Gastrocnemius medialis (tissue), 4 donors: ENCODE measurements around the gene KCND3. TPM values are rescaled to one million over a fixed set of nuclear protein-coding genes. Genes with fewer than 3 reads are reported as not detected.
A peak's percentile ranks its signal among the peaks of the same experiment; 100 is the strongest.

Experiments used
- ATAC-seq, 2 donors: fragments of 150-250 bp; one replicate each; pipeline ENCODE4 v1.9.1; 2016
- DNase-seq, 2 donors: peaks; one replicate each; pipeline ENCODE4 v3.0.0-alpha.2; 2019
- H3K27ac ChIP-seq, 4 donors: fragments of 200-600 bp; sonication (generic); 1 replicate in 1 of 4; 2 replicates in 3 of 4; pipeline ENCODE4 v1.5.1; 2016 to 2018; ENCODE audit warnings: mild to moderate bottlenecking in 2 of 4, moderate library complexity in 1 of 4
- H3K27me3 ChIP-seq, 3 donors: fragments of 200-600 bp; sonication (generic) in 2 of 3; 1 replicate in 1 of 3; 2 replicates in 2 of 3; pipeline versions ENCODE4 v1.5.1 to v1.6.0; 2016 to 2019; ENCODE audit warnings: mild to moderate bottlenecking in 1 of 3, moderate library complexity in 1 of 3
- H3K36me3 ChIP-seq, 2 donors: fragments of 200-600 bp; sonication (generic) in 1 of 2; one replicate each; pipeline ENCODE4 v1.5.1; 2017 to 2018
- H3K4me1 ChIP-seq, 2 donors: fragments of 200-600 bp; sonication (generic) in 1 of 2; one replicate each; pipeline ENCODE4 v1.5.1; 2016 to 2017; ENCODE audit warnings: mild to moderate bottlenecking in 2 of 2
- H3K4me3 ChIP-seq, 4 donors: fragments of 200-600 bp; sonication (generic) in 3 of 4; 1 replicate in 1 of 4; 2 replicates in 3 of 4; pipeline ENCODE4 v1.5.1; 2016 to 2019; ENCODE audit warnings: mild to moderate bottlenecking in 2 of 4
- H3K9me3 ChIP-seq, 3 donors: fragments of 200-600 bp; sonication (generic) in 2 of 3; 1 replicate in 1 of 3; 2 replicates in 2 of 3; pipeline ENCODE4 v1.5.1; 2016 to 2019
- CTCF ChIP-seq, 5 experiments: fragments of 450-650 bp in 3 of 5; fragments of 200-600 bp in 2 of 5; sonication (generic) in 2 of 5; IDR thresholded peaks in 4 of 5; conservative IDR thresholded peaks in 1 of 5; 1 replicate in 4 of 5; 2 replicates in 1 of 5; pipeline ENCODE4 v1.5.1; 2016 to 2019; ENCODE audit warnings: antibody characterized with exemption in 5 of 5, mild to moderate bottlenecking in 3 of 5, moderate library complexity in 3 of 5
- POLR2A ChIP-seq, 2 donors: fragments of 450-650 bp; IDR thresholded peaks; one replicate each; pipeline ENCODE4 v1.6.1; 2017; ENCODE audit warnings: antibody characterized with exemption in 2 of 2, mild to moderate bottlenecking in 2 of 2, moderate library complexity in 2 of 2
- in situ Hi-C, 4 donors: fragments of 200-750 bp; cut with MboI; loops; one replicate each; pipeline versions ENCODE4 v1.15.0 to v1.8.0; 2017; ENCODE audit warnings: low sequenced_read_pairs in 4 of 4
- intact Hi-C: fragments of 100-400 bp; cut with DNase I; formaldehyde crosslinking; loops from one replicate; pipeline ENCODE4 v1.15.1; 2023; ENCODE audit warnings: low total_unique reads
- total RNA-seq, 4 donors: library from RNA; depleted of rRNA; stranded (reverse); fragments of >200 nt; gene quantifications; one replicate each; pipeline versions ENCODE4 v1.1.0 to v1.2.3, GENCODE V29; 2016

KCND3 gene
- total RNA-seq, 4 donors from 2014 or later = 1.2 to 2.6 (median 1.5) TPM

GRCh38 chr1:111789666-111790316 lies 199.7 kb downstream of the KCND3 start:
- intact Hi-C loops = no loop called here
- ATAC-seq (peak in 1 of 2 donors; percentile 78), DNase-seq (no peak)
- H3K27me3 ChIP-seq = no peaks in the 10 kb centered on the region
- peak overlapping the region in 1 of 4 donors; percentile 16 for H3K27ac ChIP-seq
- TF ChIP-seq CTCF (IDR thresholded peaks at IDR 0.05 in 4 of 5, conservative IDR thresholded peaks at IDR 0.05 in 1 of 5) = no peak
- no peak for TF ChIP-seq POLR2A (IDR thresholded peaks at IDR 0.05)
- no peak overlapping the region for H3K4me3 ChIP-seq
- in situ Hi-C loops = loop anchor here in 2 of 4 donors (10.0 to 25.0 kb wide), 4 partner anchors 198 to 575 kb away; partner anchors contain the start of gene KCND3 (in 2 of the 2)
- H3K9me3 ChIP-seq = no peaks in the 10 kb centered on the region
- no peaks in the 10 kb centered on the region for H3K36me3 ChIP-seq
- H3K4me1 ChIP-seq = no peaks in the 10 kb centered on the region

GRCh38 chr1:111789142-111789541 lies 200.3 kb downstream of the KCND3 start:
- H3K36me3 ChIP-seq = no peaks in the 10 kb centered on the region
- H3K27me3 ChIP-seq = no peaks in the 10 kb centered on the region
- H3K27ac ChIP-seq = peak overlapping the region in 1 of 4 donors; percentile 16
- TF ChIP-seq CTCF (IDR thresholded peaks at IDR 0.05 in 4 of 5, conservative IDR thresholded peaks at IDR 0.05 in 1 of 5) = no peak
- TF ChIP-seq POLR2A (IDR thresholded peaks at IDR 0.05) = no peak
- DNase-seq (no peak), ATAC-seq (no peak)
- no peak overlapping the region for H3K4me3 ChIP-seq
- in situ Hi-C loops (loop anchor here in 2 of 4 donors (25.0 kb wide), 2 partner anchors 198 to 548 kb away; partner anchors contain the start of gene KCND3 (in 2 of the 2)), intact Hi-C loops (no loop called here)
- H3K4me1 ChIP-seq = no peaks in the 10 kb centered on the region
- no peaks in the 10 kb centered on the region for H3K9me3 ChIP-seq

GRCh38 chr1:111786669-111787207 lies 202.7 kb downstream of the KCND3 start:
- in situ Hi-C loops (loop anchor here in 2 of 4 donors (25.0 kb wide), 2 partner anchors 201 to 551 kb away; partner anchors contain the start of gene KCND3 (in 2 of the 2)), intact Hi-C loops (no loop called here)
- TF ChIP-seq CTCF (IDR thresholded peaks at IDR 0.05 in 4 of 5, conservative IDR thresholded peaks at IDR 0.05 in 1 of 5) (no peak), POLR2A (IDR thresholded peaks at IDR 0.05) (no peak)
- Histone ChIP-seq H3K36me3 (no peaks in the 10 kb centered on the region), H3K4me3 (no peak overlapping the region), H3K4me1 (no peaks in the 10 kb centered on the region), H3K27ac (no peak overlapping the region), H3K27me3 (no peaks in the 10 kb centered on the region), H3K9me3 (no peaks in the 10 kb centered on the region)
- ATAC-seq = no peak
- DNase-seq = no peak

- H3K27me3 ChIP-seq = no peaks in the 10 kb centered on the region
- in situ Hi-C loops (loop anchor here in 2 of 4 donors (25.0 kb wide), 2 partner anchors 203 to 553 kb away; partner anchors contain the start of gene KCND3 (in 2 of the 2)), intact Hi-C loops (no loop called here)
- H3K9me3 ChIP-seq = no peaks in the 10 kb centered on the region
- no peaks in the 10 kb centered on the region for H3K4me1 ChIP-seq
- DNase-seq = no peak
- TF ChIP-seq CTCF (IDR thresholded peaks at IDR 0.05 in 4 of 5, conservative IDR thresholded peaks at IDR 0.05 in 1 of 5) = no peak
- no peak for TF ChIP-seq POLR2A (IDR thresholded peaks at IDR 0.05)
- no peak overlapping the region for H3K4me3 ChIP-seq
- no peak for ATAC-seq
- H3K27ac ChIP-seq = no peak overlapping the region
- H3K36me3 ChIP-seq = no peaks in the 10 kb centered on the region
These were observed 205.1 kb downstream of the KCND3 start for GRCh38 chr1:111784273-111784901.
